ENCODE results near the gene CDH4. TPM values are rescaled to one million over a fixed set of nuclear protein-coding genes. Genes with fewer than 3 reads are reported as not detected.

The CDH4 gene
- total and polyA plus RNA-seq, 2 of the 4 experiments (the other 2 are of a cell fraction) = 1.6 to 3.5 TPM

GRCh38 chr20:61654726-61655125, 402.7 kb downstream of the CDH4 start:
- H3K56ac ChIP-seq (ENCODE audit: extremely low read depth, insufficient read depth, low read length) = no peak overlapping the region
- no TSS peak for BruUV-seq (replicated peaks)
- dilution Hi-C loops (cut with HindIII; ENCODE audit: low sequenced_read_pairs, unreplicated experiment) = no loop called here
- no peak overlapping the region for H3K23ac ChIP-seq (ENCODE audit: low read depth, low read length)
- H3K27ac ChIP-seq (ENCODE audit: insufficient read depth, low read length) = no peak overlapping the region
- TF ChIP-seq MAZ (IDR thresholded peaks at IDR 0.05; ENCODE audit: borderline replicate concordance, low read depth, low read length) = no peak
- no peak for TF ChIP-seq BHLHE40 (IDR thresholded peaks at IDR 0.05; ENCODE audit: low read depth, low read length)
- TF ChIP-seq MXI1 (IDR thresholded peaks at IDR 0.05; ENCODE audit: borderline replicate concordance, low read depth, low read length) = no peak
- no peak for TF ChIP-seq RAD21 (IDR thresholded peaks at IDR 0.05; ENCODE audit: low read length)
- TF ChIP-seq, protein P1, sequence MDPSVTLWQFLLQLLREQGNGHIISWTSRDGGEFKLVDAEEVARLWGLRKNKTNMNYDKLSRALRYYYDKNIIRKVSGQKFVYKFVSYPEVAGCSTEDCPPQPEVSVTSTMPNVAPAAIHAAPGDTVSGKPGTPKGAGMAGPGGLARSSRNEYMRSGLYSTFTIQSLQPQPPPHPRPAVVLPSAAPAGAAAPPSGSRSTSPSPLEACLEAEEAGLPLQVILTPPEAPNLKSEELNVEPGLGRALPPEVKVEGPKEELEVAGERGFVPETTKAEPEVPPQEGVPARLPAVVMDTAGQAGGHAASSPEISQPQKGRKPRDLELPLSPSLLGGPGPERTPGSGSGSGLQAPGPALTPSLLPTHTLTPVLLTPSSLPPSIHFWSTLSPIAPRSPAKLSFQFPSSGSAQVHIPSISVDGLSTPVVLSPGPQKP (IDR thresholded peaks at IDR 0.05; ENCODE audit: borderline replicate concordance, low read depth, low read length) = no peak
- no peak for TF ChIP-seq USF2 (IDR thresholded peaks at IDR 0.05; ENCODE audit: low read depth, low read length)
- TF ChIP-seq CEBPB (IDR thresholded peaks at IDR 0.05; ENCODE audit: low read depth, low read length) = no peak
- TF ChIP-seq, protein P2, sequence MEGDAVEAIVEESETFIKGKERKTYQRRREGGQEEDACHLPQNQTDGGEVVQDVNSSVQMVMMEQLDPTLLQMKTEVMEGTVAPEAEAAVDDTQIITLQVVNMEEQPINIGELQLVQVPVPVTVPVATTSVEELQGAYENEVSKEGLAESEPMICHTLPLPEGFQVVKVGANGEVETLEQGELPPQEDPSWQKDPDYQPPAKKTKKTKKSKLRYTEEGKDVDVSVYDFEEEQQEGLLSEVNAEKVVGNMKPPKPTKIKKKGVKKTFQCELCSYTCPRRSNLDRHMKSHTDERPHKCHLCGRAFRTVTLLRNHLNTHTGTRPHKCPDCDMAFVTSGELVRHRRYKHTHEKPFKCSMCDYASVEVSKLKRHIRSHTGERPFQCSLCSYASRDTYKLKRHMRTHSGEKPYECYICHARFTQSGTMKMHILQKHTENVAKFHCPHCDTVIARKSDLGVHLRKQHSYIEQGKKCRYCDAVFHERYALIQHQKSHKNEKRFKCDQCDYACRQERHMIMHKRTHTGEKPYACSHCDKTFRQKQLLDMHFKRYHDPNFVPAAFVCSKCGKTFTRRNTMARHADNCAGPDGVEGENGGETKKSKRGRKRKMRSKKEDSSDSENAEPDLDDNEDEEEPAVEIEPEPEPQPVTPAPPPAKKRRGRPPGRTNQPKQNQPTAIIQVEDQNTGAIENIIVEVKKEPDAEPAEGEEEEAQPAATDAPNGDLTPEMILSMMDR (conservative IDR thresholded peaks at IDR 0.05; ENCODE audit: low read depth, low read length) = no peak
- no peak for TF ChIP-seq SMC3 (IDR thresholded peaks at IDR 0.05; ENCODE audit: low read depth, low read length)
- no peak for TF ChIP-seq FOS (IDR thresholded peaks at IDR 0.05; ENCODE audit: low read depth, low read length)
- TF ChIP-seq NFE2L2 (IDR thresholded peaks at IDR 0.05; ENCODE audit: low read depth, low read length) = no peak
- no peak for TF ChIP-seq POLR2A (IDR thresholded peaks at IDR 0.05; ENCODE audit: low read depth, low read length)
- TF ChIP-seq RCOR1 (IDR thresholded peaks at IDR 0.05; ENCODE audit: insufficient replicate concordance, low read length) = no peak
- no peak for TF ChIP-seq RFX5 (IDR thresholded peaks at IDR 0.05; ENCODE audit: low read depth, low read length)
- TF ChIP-seq MAFK (IDR thresholded peaks at IDR 0.05; ENCODE audit: low read depth, low read length) = no peak
- no peak for TF ChIP-seq CHD1 (IDR thresholded peaks at IDR 0.05; ENCODE audit: low read depth, low read length)
- H2AFZ ChIP-seq (replicated peaks; ENCODE audit: low read length, poor library complexity) = no peak overlapping the region
- no peak overlapping the region for H3K18ac ChIP-seq (ENCODE audit: low read depth, low read length)
- H4K8ac ChIP-seq (ENCODE audit: low read depth in 2 of 2, low read length in 2 of 2) = no peak overlapping the region
- in situ Hi-C loops (cut with MboI; ENCODE audit: low sequenced_read_pairs) = no loop called here
- DNase-seq = no peak
- no peak overlapping the region for H3K4me3 ChIP-seq (ENCODE audit: insufficient read depth, low read depth, low read length)
- H2AK9ac ChIP-seq (replicated peaks; ENCODE audit: low read depth, low read length, poor library complexity) = no peak overlapping the region
- H3K4me2 ChIP-seq (ENCODE audit: low read depth, low read length) = no peak overlapping the region
- WGBS, 2 experiments (ENCODE audit: extremely low coverage in 2 of 2, insufficient read length in 1 of 2) = 81% methylated on average over 5 of the region's 14 CpGs; no CpG with 5 or more reads in 1 of the 2 experiments
- no peak overlapping the region for H3K14ac ChIP-seq (replicated peaks; ENCODE audit: low read depth, low read length)
- CTCF ChIA-PET = no interaction called here
- no peak for ATAC-seq (ENCODE audit: low read depth)
- H3K27me3 ChIP-seq (ENCODE audit: control insufficient read depth, insufficient read depth, low read length) = no peaks in the 10 kb centered on the region
- intact Hi-C loops (cut with micrococcal nuclease) = no loop called here
- H2BK120ac ChIP-seq (ENCODE audit: low read depth, low read length) = no peak overlapping the region
- H2BK20ac ChIP-seq (ENCODE audit: low read depth, low read length) = no peak overlapping the region
- no peak overlapping the region for H2BK5ac ChIP-seq (ENCODE audit: low read depth, low read length, poor library complexity, severe bottlenecking)
- no peaks in the 10 kb centered on the region for H4K20me1 ChIP-seq (ENCODE audit: insufficient read depth, low read length)
- no peaks in the 10 kb centered on the region for H3K9me1 ChIP-seq (ENCODE audit: insufficient read depth, low read length)
- H3K9ac ChIP-seq (ENCODE audit: low read depth, low read length) = no peak overlapping the region
- no peaks in the 10 kb centered on the region for H3K4me1 ChIP-seq (ENCODE audit: control insufficient read depth, insufficient read depth, low read length)
- no peak overlapping the region for H2AK5ac ChIP-seq (ENCODE audit: low read depth, low read length)
- no peaks in the 10 kb centered on the region for H3K36me3 ChIP-seq (ENCODE audit: control insufficient read depth, insufficient read depth, low read length)
- no peak overlapping the region for H4K91ac ChIP-seq (ENCODE audit: insufficient read depth, low read depth, low read length)
- H2BK15ac ChIP-seq (ENCODE audit: low read depth, low read length) = no peak overlapping the region
- no peak overlapping the region for H3K4ac ChIP-seq (ENCODE audit: low read depth, low read length)
- peaks cover 3% of the 10 kb centered on the region; the same call in 1 of the 2 replicates for H3K9me3 ChIP-seq (ENCODE audit: control insufficient read depth, insufficient read depth, low read length)
- POLR2A ChIA-PET (ENCODE audit: unreplicated experiment) = no interaction called here
- H3K79me1 ChIP-seq (ENCODE audit: low read depth in 1 of 2, low read length in 2 of 2) = no peaks in the 10 kb centered on the region
- H4K5ac ChIP-seq (ENCODE audit: low read depth, low read length) = no peak overlapping the region

Measured in IMR-90 (cell line).